ENCODE data around the gene KCNAB1.

Gene KCNAB1

GRCh38 chr3:156553705-156554356 lies 433.5 kb downstream of the KCNAB1 start:
- Histone ChIP-seq H3K4me1 (ENCODE audit: low read length) (peaks cover 50% of the 10 kb centered on the region), H3K9me2 (replicated peaks; ENCODE audit: insufficient read depth, low read length) (no peaks in the 10 kb centered on the region), H3F3A (ENCODE audit: insufficient read depth, low read length) (0 out of 2 replicates have a peak, but pooled peaks cover 4% of the 10 kb centered on the region), H3K79me2 (ENCODE audit: low read length) (peaks cover 61% of the 10 kb centered on the region), H3K27me3 (replicated peaks; ENCODE audit: insufficient read depth, low read length) (no peaks in the 10 kb centered on the region), H3K27ac (ENCODE audit: low read length) (peak overlapping the region; percentile 66; the same call in 1 of the 2 replicates), H4K20me1 (ENCODE audit: insufficient read depth, low read length) (peaks cover 18% of the 10 kb centered on the region; the same call in 1 of the 2 replicates), H3K36me3 (replicated peaks; ENCODE audit: insufficient read depth, low read length) (peaks cover 32% of the 10 kb centered on the region; the same call in 1 of the 2 replicates), H2AFZ (ENCODE audit: low read length) (no peak overlapping the region), H3K4me2 (ENCODE audit: low read depth, low read length) (peak overlapping the region; percentile 69), H3K9ac (ENCODE audit: low read length) (peak overlapping the region; percentile 91), H3K9me3 (replicated peaks; ENCODE audit: insufficient read depth, low read length) (no peaks in the 10 kb centered on the region), H3K4me3 (ENCODE audit: low read length) (peak overlapping the region; percentile 89)
- DNase-seq, result peak; percentile 39
- TF ChIP-seq EZH2 (optimal IDR thresholded peaks at IDR 0.05; ENCODE audit: low read depth, low read length) (no peak), EZH2phosphoT487 (IDR thresholded peaks at IDR 0.05; ENCODE audit: low read length) (no peak)
- TF ChIP-seq, protein P1, sequence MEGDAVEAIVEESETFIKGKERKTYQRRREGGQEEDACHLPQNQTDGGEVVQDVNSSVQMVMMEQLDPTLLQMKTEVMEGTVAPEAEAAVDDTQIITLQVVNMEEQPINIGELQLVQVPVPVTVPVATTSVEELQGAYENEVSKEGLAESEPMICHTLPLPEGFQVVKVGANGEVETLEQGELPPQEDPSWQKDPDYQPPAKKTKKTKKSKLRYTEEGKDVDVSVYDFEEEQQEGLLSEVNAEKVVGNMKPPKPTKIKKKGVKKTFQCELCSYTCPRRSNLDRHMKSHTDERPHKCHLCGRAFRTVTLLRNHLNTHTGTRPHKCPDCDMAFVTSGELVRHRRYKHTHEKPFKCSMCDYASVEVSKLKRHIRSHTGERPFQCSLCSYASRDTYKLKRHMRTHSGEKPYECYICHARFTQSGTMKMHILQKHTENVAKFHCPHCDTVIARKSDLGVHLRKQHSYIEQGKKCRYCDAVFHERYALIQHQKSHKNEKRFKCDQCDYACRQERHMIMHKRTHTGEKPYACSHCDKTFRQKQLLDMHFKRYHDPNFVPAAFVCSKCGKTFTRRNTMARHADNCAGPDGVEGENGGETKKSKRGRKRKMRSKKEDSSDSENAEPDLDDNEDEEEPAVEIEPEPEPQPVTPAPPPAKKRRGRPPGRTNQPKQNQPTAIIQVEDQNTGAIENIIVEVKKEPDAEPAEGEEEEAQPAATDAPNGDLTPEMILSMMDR (IDR thresholded peaks at IDR 0.05; ENCODE audit: low read length), result no peak

DNA sequence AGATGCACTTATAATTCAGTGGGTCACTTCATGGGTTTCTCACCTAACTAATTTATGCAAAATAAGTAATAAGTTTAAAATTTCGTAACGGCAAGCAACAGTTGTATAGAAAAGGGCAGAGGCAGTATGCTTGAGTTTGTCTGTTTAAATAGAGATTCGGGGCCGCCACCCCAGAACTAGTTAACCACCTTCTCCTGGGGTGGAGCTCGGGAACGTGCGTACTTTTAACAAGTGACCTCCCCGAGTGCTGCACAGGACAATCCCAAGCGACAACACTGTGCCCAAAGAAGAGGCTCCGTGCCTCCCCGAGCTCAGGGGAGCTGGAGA lies 434.1 kb downstream of the KCNAB1 start:
- H2AFZ ChIP-seq (ENCODE audit: low read length), result peak overlapping the region; percentile 78

DNA sequence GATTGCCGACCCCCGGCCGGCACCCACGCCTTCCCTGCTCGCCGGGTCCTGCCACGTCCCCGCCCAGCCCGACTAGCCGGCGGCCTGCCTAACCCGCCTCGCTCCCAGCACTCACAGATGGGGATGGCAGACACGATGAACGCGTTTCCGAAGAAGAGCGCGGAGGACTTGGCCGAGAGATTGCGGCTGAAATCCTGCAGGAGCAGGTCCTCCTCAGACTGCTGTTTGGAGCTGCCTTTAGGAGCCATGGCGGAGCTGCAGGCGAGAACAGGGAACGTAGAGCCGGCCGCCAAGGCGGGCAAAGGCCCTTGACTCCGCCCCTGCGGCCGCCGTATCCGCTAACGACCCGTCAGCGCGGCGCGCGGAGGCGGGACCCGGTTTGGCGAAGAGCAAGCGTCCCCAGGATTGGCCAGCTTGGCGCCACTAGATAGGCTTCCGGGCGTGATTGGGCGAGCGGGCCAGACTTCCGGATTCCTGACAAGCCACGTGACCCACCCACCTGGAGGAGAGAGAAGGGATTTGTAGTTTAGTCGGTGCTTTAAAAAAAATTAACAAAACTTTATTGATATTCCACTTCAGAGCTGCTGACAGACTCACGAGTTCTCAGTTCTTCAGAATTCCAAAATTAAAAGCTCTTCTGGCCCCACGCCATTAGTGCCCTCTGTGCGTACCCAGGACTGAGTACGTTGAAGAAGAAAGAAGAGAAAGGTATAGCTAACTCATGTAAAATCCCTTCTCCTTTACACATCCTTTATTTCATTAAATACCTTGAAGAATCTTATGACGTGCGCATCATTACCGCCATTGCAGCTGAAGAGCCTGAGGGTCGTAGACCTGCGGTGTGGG lies 434.7 kb downstream of the KCNAB1 start, which contains the start of gene SSR3:
Gene SSR3, minus strand, starts transcription at position 276 of the 846 bp plus-strand sequence. Its CDS starts 28 bp downstream, at position 248.
- Histone ChIP-seq H3K9ac (ENCODE audit: low read length) (peak within 1 kb of the TSS; percentile 91), H3K9me3 (replicated peaks; ENCODE audit: insufficient read depth, low read length) (no peaks in the 10 kb centered on the region), H3K4me3 (ENCODE audit: low read length) (peak within 1 kb of the TSS; percentile 89), H2AFZ (ENCODE audit: low read length) (peak within 1 kb of the TSS; percentile 78), H3K79me2 (ENCODE audit: low read length) (peaks cover 49% of the 10 kb centered on the region), H3K4me2 (ENCODE audit: low read depth, low read length) (peak within 1 kb of the TSS; percentile 69), H3K27ac (ENCODE audit: low read length) (peak within 1 kb of the TSS; percentile 66), H3K9me2 (replicated peaks; ENCODE audit: insufficient read depth, low read length) (no peaks in the 10 kb centered on the region), H3K27me3 (replicated peaks; ENCODE audit: insufficient read depth, low read length) (no peaks in the 10 kb centered on the region), H3K36me3 (replicated peaks; ENCODE audit: insufficient read depth, low read length) (peaks cover 22% of the 10 kb centered on the region; the same call in 1 of the 2 replicates), H3K4me1 (ENCODE audit: low read length) (peaks cover 44% of the 10 kb centered on the region), H4K20me1 (ENCODE audit: insufficient read depth, low read length) (peaks cover 9% of the 10 kb centered on the region; the same call in 1 of the 2 replicates), H3F3A (ENCODE audit: insufficient read depth, low read length) (0 out of 2 replicates have a peak, but pooled peaks cover 4% of the 10 kb centered on the region)
- DNase-seq, result peak; percentile 100
- TF ChIP-seq EZH2phosphoT487 (IDR thresholded peaks at IDR 0.05; ENCODE audit: low read length) (no peak), EZH2 (optimal IDR thresholded peaks at IDR 0.05; ENCODE audit: low read depth, low read length) (no peak)
- TF ChIP-seq, protein P1 (IDR thresholded peaks at IDR 0.05; ENCODE audit: low read length), result no peak

More for the DNA sequence above, 434.1 kb downstream of the KCNAB1 start:
- Histone ChIP-seq H3K4me2 (ENCODE audit: low read depth, low read length) (peak overlapping the region; percentile 69), H3K9me3 (replicated peaks; ENCODE audit: insufficient read depth, low read length) (no peaks in the 10 kb centered on the region), H3K36me3 (replicated peaks; ENCODE audit: insufficient read depth, low read length) (peaks cover 25% of the 10 kb centered on the region; the same call in 1 of the 2 replicates), H3K27ac (ENCODE audit: low read length) (peak overlapping the region; percentile 66), H3K79me2 (ENCODE audit: low read length) (peaks cover 55% of the 10 kb centered on the region), H3K27me3 (replicated peaks; ENCODE audit: insufficient read depth, low read length) (no peaks in the 10 kb centered on the region), H3K9me2 (replicated peaks; ENCODE audit: insufficient read depth, low read length) (no peaks in the 10 kb centered on the region), H3K4me3 (ENCODE audit: low read length) (peak overlapping the region; percentile 89), H3F3A (ENCODE audit: insufficient read depth, low read length) (0 out of 2 replicates have a peak, but pooled peaks cover 4% of the 10 kb centered on the region), H3K9ac (ENCODE audit: low read length) (peak overlapping the region; percentile 91), H4K20me1 (ENCODE audit: insufficient read depth, low read length) (peaks cover 13% of the 10 kb centered on the region; the same call in 1 of the 2 replicates), H3K4me1 (ENCODE audit: low read length) (peaks cover 45% of the 10 kb centered on the region)
- DNase-seq, result no peak
- no peak for TF ChIP-seq EZH2phosphoT487 (IDR thresholded peaks at IDR 0.05; ENCODE audit: low read length)
- no peak for TF ChIP-seq EZH2 (optimal IDR thresholded peaks at IDR 0.05; ENCODE audit: low read depth, low read length)
- TF ChIP-seq, protein P1 (IDR thresholded peaks at IDR 0.05; ENCODE audit: low read length), result no peak
